Measurements from ENCODE around the gene SMR3B. TPM values are rescaled to one million over a fixed set of nuclear protein-coding genes. Genes with fewer than 3 reads are reported as not detected.

The SMR3B gene
- total and polyA plus RNA-seq, 4 donors, result not detected

DNA sequence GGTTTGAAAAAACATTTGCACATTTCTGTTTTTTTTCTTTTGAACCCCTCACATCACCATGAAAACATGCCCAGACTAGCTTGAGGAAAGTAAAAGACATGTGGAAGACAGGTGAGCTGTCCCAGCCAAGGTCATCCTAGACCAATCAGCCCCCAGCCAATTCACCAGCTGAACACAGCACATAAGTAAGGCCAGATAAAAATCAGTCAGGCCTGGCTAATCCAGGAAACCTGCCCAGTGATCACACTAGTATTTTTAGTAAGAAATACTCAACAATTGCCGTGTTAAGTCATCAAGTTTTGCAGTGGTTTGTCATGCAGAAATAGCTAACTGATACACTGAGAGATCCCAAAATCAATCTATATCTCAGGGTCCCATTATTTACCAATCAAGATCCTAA lies 26.7 kb upstream of the SMR3B start:
- H3K27me3 ChIP-seq (ENCODE audit: control insufficient read depth in 4 of 4, insufficient read depth in 4 of 4, low read length in 3 of 4), result no peaks in the 10 kb centered on the region
- H3K9me3 ChIP-seq (ENCODE audit: control insufficient read depth in 4 of 4, low read length in 3 of 4), result no peaks in the 10 kb centered on the region
- no peak overlapping the region for H3K4me3 ChIP-seq (ENCODE audit: low read depth in 1 of 3, low read length in 3 of 3)
- no peak for TF ChIP-seq REST (IDR thresholded peaks at IDR 0.05)
- no peak for TF ChIP-seq RAD21 (IDR thresholded peaks at IDR 0.05)
- TF ChIP-seq, protein P1, sequence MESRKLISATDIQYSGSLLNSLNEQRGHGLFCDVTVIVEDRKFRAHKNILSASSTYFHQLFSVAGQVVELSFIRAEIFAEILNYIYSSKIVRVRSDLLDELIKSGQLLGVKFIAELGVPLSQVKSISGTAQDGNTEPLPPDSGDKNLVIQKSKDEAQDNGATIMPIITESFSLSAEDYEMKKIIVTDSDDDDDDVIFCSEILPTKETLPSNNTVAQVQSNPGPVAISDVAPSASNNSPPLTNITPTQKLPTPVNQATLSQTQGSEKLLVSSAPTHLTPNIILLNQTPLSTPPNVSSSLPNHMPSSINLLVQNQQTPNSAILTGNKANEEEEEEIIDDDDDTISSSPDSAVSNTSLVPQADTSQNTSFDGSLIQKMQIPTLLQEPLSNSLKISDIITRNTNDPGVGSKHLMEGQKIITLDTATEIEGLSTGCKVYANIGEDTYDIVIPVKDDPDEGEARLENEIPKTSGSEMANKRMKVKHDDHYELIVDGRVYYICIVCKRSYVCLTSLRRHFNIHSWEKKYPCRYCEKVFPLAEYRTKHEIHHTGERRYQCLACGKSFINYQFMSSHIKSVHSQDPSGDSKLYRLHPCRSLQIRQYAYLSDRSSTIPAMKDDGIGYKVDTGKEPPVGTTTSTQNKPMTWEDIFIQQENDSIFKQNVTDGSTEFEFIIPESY (IDR thresholded peaks at IDR 0.05), result no peak
- no peak for TF ChIP-seq EGR1 (IDR thresholded peaks at IDR 0.05; ENCODE audit: low read depth in 2 of 2)
- TF ChIP-seq RXRA (IDR thresholded peaks at IDR 0.05), result no peak
- TF ChIP-seq HNF4A (conservative IDR thresholded peaks at IDR 0.05), result no peak
- TF ChIP-seq, protein P2, sequence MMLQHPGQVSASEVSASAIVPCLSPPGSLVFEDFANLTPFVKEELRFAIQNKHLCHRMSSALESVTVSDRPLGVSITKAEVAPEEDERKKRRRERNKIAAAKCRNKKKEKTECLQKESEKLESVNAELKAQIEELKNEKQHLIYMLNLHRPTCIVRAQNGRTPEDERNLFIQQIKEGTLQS (IDR thresholded peaks at IDR 0.05), result no peak
- no peak for TF ChIP-seq JUND (IDR thresholded peaks at IDR 0.05)
- TF ChIP-seq GABPA (IDR thresholded peaks at IDR 0.05 in 1 of 2, conservative IDR thresholded peaks at IDR 0.05 in 1 of 2), result no peak
- no peak for TF ChIP-seq FOXA2 (IDR thresholded peaks at IDR 0.05)
- no peak for TF ChIP-seq NR2F2 (IDR thresholded peaks at IDR 0.05)
- TF ChIP-seq YY1 (IDR thresholded peaks at IDR 0.05), result no peak
- TF ChIP-seq HNF4G (IDR thresholded peaks at IDR 0.05), result no peak
- no peak for TF ChIP-seq FOXA1 (IDR thresholded peaks at IDR 0.05)
- no peak for TF ChIP-seq SP1 (IDR thresholded peaks at IDR 0.05)
- TF ChIP-seq, protein P3, sequence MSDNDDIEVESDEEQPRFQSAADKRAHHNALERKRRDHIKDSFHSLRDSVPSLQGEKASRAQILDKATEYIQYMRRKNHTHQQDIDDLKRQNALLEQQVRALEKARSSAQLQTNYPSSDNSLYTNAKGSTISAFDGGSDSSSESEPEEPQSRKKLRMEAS (IDR thresholded peaks at IDR 0.05), result no peak
- no peak for TF ChIP-seq TAF1 (conservative IDR thresholded peaks at IDR 0.05)
- H3K4me1 ChIP-seq (ENCODE audit: control insufficient read depth in 4 of 4, insufficient read depth in 4 of 4, low read length in 3 of 4), result no peaks in the 10 kb centered on the region
- H3K36me3 ChIP-seq (ENCODE audit: control insufficient read depth in 4 of 4, insufficient read depth in 3 of 4, low read depth in 1 of 4, low read length in 3 of 4), result no peaks in the 10 kb centered on the region
- 72% methylated on average over 1 of the region's 1 CpG for WGBS
- no peak overlapping the region for H3K27ac ChIP-seq (ENCODE audit: low read depth in 1 of 2, low read length in 2 of 2)
- no peak for DNase-seq (ENCODE audit: low spot score)
- H3K9ac ChIP-seq (ENCODE audit: low read depth in 1 of 2, low read length in 2 of 2), result no peak overlapping the region

GRCh38 chr4:70359115-70359661 lies 23.7 kb upstream of the SMR3B start:
- 49% methylated on average over 3 of the region's 3 CpGs for WGBS
- Histone ChIP-seq H3K4me3 (ENCODE audit: low read depth in 1 of 3, low read length in 3 of 3) (no peak overlapping the region), H3K36me3 (ENCODE audit: control insufficient read depth in 4 of 4, insufficient read depth in 3 of 4, low read depth in 1 of 4, low read length in 3 of 4) (no peaks in the 10 kb centered on the region), H3K9ac (ENCODE audit: low read depth in 1 of 2, low read length in 2 of 2) (no peak overlapping the region), H3K27ac (ENCODE audit: low read depth in 1 of 2, low read length in 2 of 2) (no peak overlapping the region), H3K9me3 (ENCODE audit: control insufficient read depth in 4 of 4, low read length in 3 of 4) (no peaks in the 10 kb centered on the region), H3K4me1 (ENCODE audit: control insufficient read depth in 4 of 4, insufficient read depth in 4 of 4, low read length in 3 of 4) (no peaks in the 10 kb centered on the region), H3K27me3 (ENCODE audit: control insufficient read depth in 4 of 4, insufficient read depth in 4 of 4, low read length in 3 of 4) (no peaks in the 10 kb centered on the region)
- no peak for DNase-seq (ENCODE audit: low spot score)
- TF ChIP-seq, protein P2 (IDR thresholded peaks at IDR 0.05), result no peak
- TF ChIP-seq HNF4A (conservative IDR thresholded peaks at IDR 0.05), result no peak
- TF ChIP-seq HNF4G (IDR thresholded peaks at IDR 0.05), result no peak
- TF ChIP-seq, protein P3 (IDR thresholded peaks at IDR 0.05), result no peak
- TF ChIP-seq REST (IDR thresholded peaks at IDR 0.05), result no peak
- TF ChIP-seq JUND (IDR thresholded peaks at IDR 0.05), result no peak
- TF ChIP-seq FOXA1 (IDR thresholded peaks at IDR 0.05), result no peak
- no peak for TF ChIP-seq RAD21 (IDR thresholded peaks at IDR 0.05)
- TF ChIP-seq, protein P1 (IDR thresholded peaks at IDR 0.05), result no peak
- TF ChIP-seq SP1 (IDR thresholded peaks at IDR 0.05), result no peak
- TF ChIP-seq RXRA (IDR thresholded peaks at IDR 0.05), result no peak
- TF ChIP-seq YY1 (IDR thresholded peaks at IDR 0.05), result no peak
- no peak for TF ChIP-seq FOXA2 (IDR thresholded peaks at IDR 0.05)
- no peak for TF ChIP-seq EGR1 (IDR thresholded peaks at IDR 0.05; ENCODE audit: low read depth in 2 of 2)
- TF ChIP-seq TAF1 (conservative IDR thresholded peaks at IDR 0.05), result no peak
- TF ChIP-seq NR2F2 (IDR thresholded peaks at IDR 0.05), result no peak
- no peak for TF ChIP-seq GABPA (IDR thresholded peaks at IDR 0.05 in 1 of 2, conservative IDR thresholded peaks at IDR 0.05 in 1 of 2)

Measured in liver (tissue), 9 donors.